Parathyroid adenoma (tissue), 2 donors: ENCODE data around the gene FHIP2A.

Experiments
- H2AFZ ChIP-seq: fragments of 300-600 bp; sonication (generic); one replicate; pipeline ENCODE4 v1.7.0; 2017; ENCODE audit warnings: antibody characterized with exemption, mild to moderate bottlenecking
- H3K27ac ChIP-seq: fragments of 300-600 bp; sonication (generic); one replicate; pipeline ENCODE4 v1.7.0; 2017
- H3K27me3 ChIP-seq: fragments of 300-600 bp; sonication (generic); one replicate; pipeline ENCODE4 v1.7.0; 2017; ENCODE audit warnings: low read length; ENCODE audit not compliant: control insufficient read depth, insufficient read depth
- H3K36me3 ChIP-seq: fragments of 300-600 bp; sonication (generic); one replicate; pipeline ENCODE4 v1.7.0; 2017; ENCODE audit warnings: low read length; ENCODE audit not compliant: control insufficient read depth, insufficient read depth
- H3K4me1 ChIP-seq: fragments of 300-600 bp; sonication (generic); one replicate; pipeline ENCODE4 v1.7.0; 2017; ENCODE audit warnings: control low read depth
- H3K4me2 ChIP-seq: fragments of 300-600 bp; sonication (generic); one replicate; pipeline ENCODE4 v1.7.0; 2017; ENCODE audit warnings: low read length
- H3K4me3 ChIP-seq: fragments of 300-600 bp; sonication (generic); one replicate; pipeline ENCODE4 v1.7.0; 2017; ENCODE audit warnings: low read depth, low read length
- H3K79me2 ChIP-seq: fragments of 300-600 bp; sonication (generic); one replicate; pipeline ENCODE4 v1.7.0; 2017; ENCODE audit warnings: control low read depth
- H3K9ac ChIP-seq: fragments of 300-600 bp; sonication (generic); one replicate; pipeline ENCODE4 v1.7.0; 2017; ENCODE audit warnings: mild to moderate bottlenecking
- H3K9me3 ChIP-seq: fragments of 300-600 bp; sonication (generic); one replicate; pipeline ENCODE4 v1.7.0; 2017; ENCODE audit warnings: low read length; ENCODE audit not compliant: control insufficient read depth
- CTCF ChIP-seq: fragments of 300-600 bp; sonication (generic); IDR thresholded peaks from one replicate; pipeline ENCODE4 v1.7.0; 2017; ENCODE audit warnings: antibody characterized with exemption, mild to moderate bottlenecking
- donor health status: primary hyperparathyroidism.

FHIP2A gene

GRCh38 chr10:114791768-114792167 is 29.8 kb upstream of the FHIP2A start:
- H3K36me3 ChIP-seq = no peaks in the 10 kb centered on the region
- H3K9me3 ChIP-seq = no peaks in the 10 kb centered on the region
- H3K79me2 ChIP-seq = no peaks in the 10 kb centered on the region
- no peak overlapping the region for H3K4me2 ChIP-seq
- no peak overlapping the region for H3K4me3 ChIP-seq
- H3K27me3 ChIP-seq = no peaks in the 10 kb centered on the region
- no peak overlapping the region for H2AFZ ChIP-seq
- no peaks in the 10 kb centered on the region for H3K4me1 ChIP-seq
- TF ChIP-seq CTCF = no peak
- no peak overlapping the region for H3K27ac ChIP-seq
- H3K9ac ChIP-seq = no peak overlapping the region

- H2AFZ ChIP-seq = no peak overlapping the region
- no peaks in the 10 kb centered on the region for H3K4me1 ChIP-seq
- no peaks in the 10 kb centered on the region for H3K36me3 ChIP-seq
- H3K9ac ChIP-seq = no peak overlapping the region
- H3K4me2 ChIP-seq = no peak overlapping the region
- H3K27me3 ChIP-seq = no peaks in the 10 kb centered on the region
- no peak overlapping the region for H3K4me3 ChIP-seq
- H3K27ac ChIP-seq = no peak overlapping the region
- H3K9me3 ChIP-seq = no peaks in the 10 kb centered on the region
- no peaks in the 10 kb centered on the region for H3K79me2 ChIP-seq
- no peak for TF ChIP-seq CTCF
Measured at GRCh38 chr10:114795039-114795438, 26.5 kb upstream of the FHIP2A start.

- Histone ChIP-seq H3K27ac (no peak overlapping the region), H3K9ac (no peak overlapping the region), H3K4me1 (peaks cover 3% of the 10 kb centered on the region), H3K27me3 (no peaks in the 10 kb centered on the region), H3K4me3 (no peak overlapping the region), H3K79me2 (no peaks in the 10 kb centered on the region), H3K36me3 (no peaks in the 10 kb centered on the region), H2AFZ (no peak overlapping the region), H3K9me3 (no peaks in the 10 kb centered on the region), H3K4me2 (no peak overlapping the region)
- TF ChIP-seq CTCF = no peak
Measured at GRCh38 chr10:114800361-114800760, 21.2 kb upstream of the FHIP2A start.

- H3K9ac ChIP-seq = no peak overlapping the region
- no peak overlapping the region for H3K27ac ChIP-seq
- no peaks in the 10 kb centered on the region for H3K27me3 ChIP-seq
- peaks cover 3% of the 10 kb centered on the region for H3K4me1 ChIP-seq
- no peak overlapping the region for H2AFZ ChIP-seq
- no peaks in the 10 kb centered on the region for H3K36me3 ChIP-seq
- TF ChIP-seq CTCF = no peak
- H3K4me3 ChIP-seq = no peak overlapping the region
- no peak overlapping the region for H3K4me2 ChIP-seq
- no peaks in the 10 kb centered on the region for H3K9me3 ChIP-seq
- H3K79me2 ChIP-seq = no peaks in the 10 kb centered on the region
Measured at GRCh38 chr10:114801411-114801813, 20.2 kb upstream of the FHIP2A start.

- H3K4me3 ChIP-seq = no peak overlapping the region
- peaks cover 5% of the 10 kb centered on the region for H3K4me1 ChIP-seq
- H3K79me2 ChIP-seq = no peaks in the 10 kb centered on the region
- no peak overlapping the region for H3K27ac ChIP-seq
- H3K36me3 ChIP-seq = no peaks in the 10 kb centered on the region
- no peaks in the 10 kb centered on the region for H3K27me3 ChIP-seq
- H3K9ac ChIP-seq = no peak overlapping the region
- H3K9me3 ChIP-seq = no peaks in the 10 kb centered on the region
- H3K4me2 ChIP-seq = no peak overlapping the region
- H2AFZ ChIP-seq = no peak overlapping the region
- TF ChIP-seq CTCF = no peak
Measured at GRCh38 chr10:114802177-114802576, 19.4 kb upstream of the FHIP2A start.
